NCI-H345 (cell line): ENCODE measurements around the gene DLX3.
"Not testable (repeated sequence)": the region's sequence is repeated elsewhere in the genome, so short reads cannot be mapped to it uniquely, and the experiment has no call there.

Experiments
- DNase-seq: peaks from one replicate; lab custom pipeline; 2025; lab: John Stamatoyannopoulos, UW

The DLX3 gene

GRCh38 chr17:49995055-49995738, at the start of gene DLX3:
Gene DLX3 (minus strand): TSS chr17:49995224. CDS start chr17:49994998, 226 bp downstream.
- peak; percentile 64 for DNase-seq

- DNase-seq, result no peak
Measured at GRCh38 chr17:50044483-50044882, 49.5 kb upstream of the DLX3 start.

GRCh38 chr17:50043290-50044148, 48.5 kb upstream of the DLX3 start:
- DNase-seq, result no peak

GRCh38 chr17:50042211-50042610, 47.2 kb upstream of the DLX3 start:
- no peak for DNase-seq

GRCh38 chr17:50040496-50040895, 45.5 kb upstream of the DLX3 start:
- not testable (repeated sequence) for DNase-seq

- DNase-seq, result no peak
Measured at GRCh38 chr17:50039058-50039457, 44.0 kb upstream of the DLX3 start.

GRCh38 chr17:50037321-50038107, 42.5 kb upstream of the DLX3 start:
- no peak for DNase-seq

- DNase-seq, result peak; percentile 31
Measured at GRCh38 chr17:50036455-50037261, 41.6 kb upstream of the DLX3 start.

GRCh38 chr17:50035945-50036344, 40.9 kb upstream of the DLX3 start:
- DNase-seq, result no peak

GRCh38 chr17:50035421-50035879, 40.4 kb upstream of the DLX3 start:
- peak; percentile 22 for DNase-seq

GRCh38 chr17:50034498-50035364, 39.7 kb upstream of the DLX3 start:
- DNase-seq, result no peak

- DNase-seq, result no peak
Measured at GRCh38 chr17:50033316-50033715, 38.3 kb upstream of the DLX3 start.

GRCh38 chr17:50029185-50029584, 34.2 kb upstream of the DLX3 start:
- DNase-seq, result no peak

- no peak for DNase-seq
Measured at GRCh38 chr17:50028736-50029120, 33.7 kb upstream of the DLX3 start.

GRCh38 chr17:50027881-50028735, 33.1 kb upstream of the DLX3 start:
- DNase-seq, result no peak

GRCh38 chr17:50027172-50027880, 32.3 kb upstream of the DLX3 start:
- no peak for DNase-seq

- DNase-seq, result peak; percentile 69
Measured at GRCh38 chr17:50026837-50027171, 31.8 kb upstream of the DLX3 start.

- no peak for DNase-seq
Measured at GRCh38 chr17:50026046-50026675, 31.1 kb upstream of the DLX3 start.

- no peak for DNase-seq
Measured at GRCh38 chr17:50024808-50025207, 29.8 kb upstream of the DLX3 start.
